Effector memory CD4-positive, alpha-beta T cell (primary cell): ENCODE measurements around the gene RANBP9.

Experiments used
- DNase-seq, 3 donors: peaks; one replicate each; pipeline ENCODE4 v3.0.0-alpha.2; 2020
- H3K27ac ChIP-seq: 2 replicates; pipeline ENCODE4 v1.7.0; 2013; ENCODE audit warnings: mild to moderate bottlenecking, low read length, moderate library complexity; ENCODE audit not compliant: insufficient read depth, poor library complexity, severe bottlenecking
- H3K27me3 ChIP-seq: replicated peaks from 2 replicates; pipeline ENCODE4 v1.7.0; 2013; ENCODE audit warnings: mild to moderate bottlenecking, low read length; ENCODE audit not compliant: insufficient read depth, control insufficient read depth, poor library complexity, severe bottlenecking
- H3K36me3 ChIP-seq: 2 replicates; pipeline ENCODE4 v1.7.0; 2013; ENCODE audit warnings: mild to moderate bottlenecking, low read length, moderate library complexity; ENCODE audit not compliant: control insufficient read depth, insufficient read depth
- H3K4me1 ChIP-seq: 2 replicates; pipeline ENCODE4 v1.7.0; 2013; ENCODE audit warnings: low read length, mild to moderate bottlenecking; ENCODE audit not compliant: control insufficient read depth, insufficient read depth, poor library complexity, severe bottlenecking
- H3K4me3 ChIP-seq: 2 replicates; pipeline ENCODE4 v1.7.0; 2013; ENCODE audit warnings: low read length, low read depth, mild to moderate bottlenecking; ENCODE audit not compliant: insufficient read depth, poor library complexity, severe bottlenecking
- H3K9me3 ChIP-seq: 2 replicates; pipeline ENCODE4 v1.7.0; 2013; ENCODE audit warnings: mild to moderate bottlenecking, low read length, moderate library complexity; ENCODE audit not compliant: control insufficient read depth

Gene RANBP9

DNA sequence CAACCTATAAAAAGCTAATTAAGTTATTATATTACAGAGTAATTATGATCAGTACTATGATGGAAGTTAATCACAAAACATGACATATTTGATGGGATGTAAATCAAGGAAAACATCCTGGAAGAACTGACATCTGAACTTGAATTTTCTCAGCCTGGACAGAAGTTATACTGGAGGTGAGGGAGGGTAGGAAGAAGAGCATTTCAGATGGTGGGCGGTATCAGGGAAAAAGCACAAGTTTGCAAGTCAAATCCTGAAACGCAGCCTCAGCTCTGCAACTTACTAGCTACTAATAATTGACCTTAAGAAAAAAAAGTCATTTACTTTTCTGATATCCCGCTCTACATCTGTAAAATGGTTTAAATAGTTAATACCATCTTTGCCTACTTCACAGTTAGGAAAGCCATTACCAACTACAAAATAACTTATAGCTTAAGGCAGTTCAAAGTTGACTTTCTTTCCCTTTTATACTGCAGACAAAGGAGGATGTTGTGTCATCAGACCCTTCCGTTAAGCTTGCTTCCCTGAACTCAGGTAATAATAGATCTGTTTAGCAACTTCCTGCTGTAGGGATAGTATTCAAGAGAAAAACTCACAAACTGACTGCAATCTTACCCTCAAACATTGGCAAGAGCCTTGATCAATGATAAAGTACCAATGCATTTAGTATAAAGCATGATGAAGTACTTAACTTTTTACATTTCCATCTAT is 75.5 kb downstream of the RANBP9 start:
- no peak overlapping the region for H3K4me3 ChIP-seq
- no peak overlapping the region for H3K27ac ChIP-seq
- no peaks in the 10 kb centered on the region for H3K9me3 ChIP-seq
- no peaks in the 10 kb centered on the region for H3K27me3 ChIP-seq
- peaks cover 20% of the 10 kb centered on the region for H3K36me3 ChIP-seq
- peaks cover 7% of the 10 kb centered on the region for H3K4me1 ChIP-seq
- DNase-seq: no peak

DNA sequence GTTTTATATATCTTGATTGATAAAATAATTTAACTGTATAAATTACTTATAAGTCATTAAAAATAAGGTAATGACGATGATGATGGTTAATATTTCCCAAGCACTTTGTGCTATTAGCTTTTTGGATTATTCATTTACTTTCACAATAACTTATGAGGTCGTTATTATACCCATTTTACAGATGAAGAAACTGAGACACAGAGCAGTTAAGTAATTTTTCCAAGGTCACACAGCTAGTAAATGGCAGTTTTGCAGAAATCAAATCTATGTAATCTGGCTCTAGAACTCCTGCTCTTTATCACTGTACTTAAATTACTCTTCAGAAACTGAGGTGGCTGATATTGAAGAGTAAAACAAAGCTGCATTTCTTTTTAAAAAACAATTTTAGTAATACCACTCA is 78.3 kb downstream of the RANBP9 start:
- no peaks in the 10 kb centered on the region for H3K27me3 ChIP-seq
- peaks cover 22% of the 10 kb centered on the region for H3K36me3 ChIP-seq
- no peak overlapping the region for H3K27ac ChIP-seq
- no peak overlapping the region for H3K4me3 ChIP-seq
- H3K9me3 ChIP-seq: no peaks in the 10 kb centered on the region
- peaks cover 7% of the 10 kb centered on the region for H3K4me1 ChIP-seq
- DNase-seq: no peak

GRCh38 chr6:13630499-13630898 is 81.1 kb downstream of the RANBP9 start:
- no peak overlapping the region for H3K27ac ChIP-seq
- H3K4me1 ChIP-seq: no peaks in the 10 kb centered on the region
- H3K36me3 ChIP-seq: peaks cover 27% of the 10 kb centered on the region
- no peak for DNase-seq
- no peaks in the 10 kb centered on the region for H3K9me3 ChIP-seq
- H3K4me3 ChIP-seq: no peak overlapping the region
- H3K27me3 ChIP-seq: no peaks in the 10 kb centered on the region

- DNase-seq: no peak
- Histone ChIP-seq H3K27me3 (no peaks in the 10 kb centered on the region), H3K4me1 (no peaks in the 10 kb centered on the region), H3K36me3 (peaks cover 28% of the 10 kb centered on the region), H3K9me3 (no peaks in the 10 kb centered on the region), H3K27ac (no peak overlapping the region), H3K4me3 (no peak overlapping the region)
Observed at GRCh38 chr6:13629459-13630116, 82.0 kb downstream of the RANBP9 start.

GRCh38 chr6:13624871-13625288 is 86.8 kb downstream of the RANBP9 start:
- Histone ChIP-seq H3K4me3 (no peak overlapping the region), H3K36me3 (peaks cover 56% of the 10 kb centered on the region), H3K9me3 (no peaks in the 10 kb centered on the region), H3K4me1 (no peaks in the 10 kb centered on the region), H3K27me3 (no peaks in the 10 kb centered on the region), H3K27ac (no peak overlapping the region)
- DNase-seq: no peak

- no peak overlapping the region for H3K27ac ChIP-seq
- peaks cover 44% of the 10 kb centered on the region for H3K36me3 ChIP-seq
- H3K9me3 ChIP-seq: no peaks in the 10 kb centered on the region
- no peaks in the 10 kb centered on the region for H3K27me3 ChIP-seq
- peaks cover 12% of the 10 kb centered on the region for H3K4me1 ChIP-seq
- H3K4me3 ChIP-seq: no peak overlapping the region
- no peak for DNase-seq
Observed at GRCh38 chr6:13617066-13617465, 94.6 kb downstream of the RANBP9 start.

- Histone ChIP-seq H3K4me1 (peaks cover 12% of the 10 kb centered on the region), H3K27me3 (no peaks in the 10 kb centered on the region), H3K9me3 (no peaks in the 10 kb centered on the region), H3K4me3 (peak overlapping the region; percentile 86), H3K27ac (peak overlapping the region; percentile 81), H3K36me3 (peaks cover 32% of the 10 kb centered on the region)
- DNase-seq: peak; percentile 16 to 37 (median 19)
Observed at GRCh38 chr6:13615792-13616120, 95.9 kb downstream of the RANBP9 start.

DNA sequence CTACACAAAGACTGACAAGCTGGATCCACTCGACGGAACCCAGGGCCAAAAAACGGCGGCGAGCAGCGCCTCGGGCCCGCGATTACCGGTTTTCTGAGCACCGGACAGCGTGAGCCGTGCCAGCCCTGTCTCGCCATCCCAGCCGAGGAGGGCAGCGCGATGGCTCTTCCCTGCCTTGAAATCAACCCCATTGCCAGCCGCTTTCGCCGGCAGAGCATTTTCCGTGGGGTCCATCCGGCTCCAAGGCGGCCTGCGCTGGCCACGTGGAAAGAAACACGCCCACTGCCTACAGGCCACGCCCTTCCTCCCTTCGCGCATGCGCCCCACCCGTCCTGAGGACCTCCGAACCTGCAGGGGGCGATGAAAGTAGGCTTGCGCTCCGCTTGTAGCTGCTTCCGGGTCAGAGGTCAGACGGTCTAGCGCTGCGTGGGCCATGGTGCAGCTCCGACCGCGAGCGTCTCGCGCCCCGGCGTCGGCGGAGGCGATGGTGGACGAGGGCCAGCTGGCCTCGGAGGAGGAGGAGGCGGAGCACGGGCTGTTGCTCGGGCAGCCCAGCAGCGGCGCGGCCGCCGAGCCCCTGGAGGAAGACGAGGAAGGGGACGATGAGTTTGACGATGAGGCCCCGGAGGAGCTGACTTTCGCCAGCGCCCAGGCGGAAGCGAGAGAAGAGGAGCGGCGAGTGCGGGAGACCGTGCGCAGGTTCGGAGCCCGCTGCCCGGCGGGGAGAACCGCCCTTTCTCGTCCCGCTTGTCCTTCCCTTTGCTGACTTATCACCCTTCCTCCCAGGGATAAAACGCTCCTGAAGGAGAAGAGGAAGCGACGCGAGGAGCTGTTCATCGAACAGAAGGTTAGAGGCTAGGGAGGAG is 96.5 kb downstream of the RANBP9 start, which contains the start of gene NOL7:
NOL7 (plus strand) TSS at position 410 of the 866 bp plus-strand sequence; CDS start at position 434, 24 bp downstream.
- Histone ChIP-seq H3K36me3 (peaks cover 26% of the 10 kb centered on the region), H3K9me3 (no peaks in the 10 kb centered on the region), H3K27ac (peak within 1 kb of the TSS; percentile 81), H3K4me3 (peak within 1 kb of the TSS; percentile 86), H3K4me1 (peaks cover 12% of the 10 kb centered on the region), H3K27me3 (no peaks in the 10 kb centered on the region)
- DNase-seq: peak; percentile 95 to 98 (median 97)

- peak in 1 of 3 donors; percentile 16 for DNase-seq
Observed at GRCh38 chr6:13614126-13614925, 97.3 kb downstream of the RANBP9 start.

More at GRCh38 chr6:13614126-13614925, 97.3 kb downstream of the RANBP9 start:
- H3K9me3 ChIP-seq: no peaks in the 10 kb centered on the region
- peaks cover 17% of the 10 kb centered on the region for H3K36me3 ChIP-seq
- peak overlapping the region; percentile 86 for H3K4me3 ChIP-seq
- peak overlapping the region; percentile 81 for H3K27ac ChIP-seq
- no peaks in the 10 kb centered on the region for H3K27me3 ChIP-seq
- peaks cover 12% of the 10 kb centered on the region for H3K4me1 ChIP-seq
